HG03095 (cell line): ENCODE measurements around the gene C3AR1.
"Not testable (repeated sequence)": the region's sequence is repeated elsewhere in the genome, so short reads cannot be mapped to it uniquely, and the experiment has no call there.

Source experiments
- ATAC-seq: cut with Tn5 transposase; IDR thresholded peaks from one replicate; pipeline ENCODE4 v1.9.1; 2021; ENCODE audit warnings: moderate library complexity; ENCODE audit not compliant: unreplicated experiment

The C3AR1 gene

DNA sequence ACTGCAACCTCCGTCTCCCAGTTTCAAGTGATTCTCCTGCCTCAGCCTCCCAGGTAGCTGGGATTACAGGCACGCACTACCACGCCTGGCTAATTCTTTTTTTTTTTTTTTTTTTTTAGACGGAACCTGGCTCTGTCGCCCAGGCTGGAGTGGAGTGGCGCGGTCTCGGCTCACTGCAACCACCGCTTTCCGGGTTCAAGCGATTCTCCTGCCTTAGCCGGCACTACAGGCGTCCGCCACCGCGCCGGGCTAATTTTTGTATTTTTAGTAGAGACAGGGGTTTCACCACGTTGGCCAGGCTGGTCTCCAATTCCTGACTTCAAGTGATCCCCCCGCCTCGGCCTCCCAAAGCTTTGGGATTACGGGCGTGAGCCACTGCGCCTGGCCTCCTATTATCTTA lies 35.1 kb downstream of the C3AR1 start:
- not testable (repeated sequence) for ATAC-seq

DNA sequence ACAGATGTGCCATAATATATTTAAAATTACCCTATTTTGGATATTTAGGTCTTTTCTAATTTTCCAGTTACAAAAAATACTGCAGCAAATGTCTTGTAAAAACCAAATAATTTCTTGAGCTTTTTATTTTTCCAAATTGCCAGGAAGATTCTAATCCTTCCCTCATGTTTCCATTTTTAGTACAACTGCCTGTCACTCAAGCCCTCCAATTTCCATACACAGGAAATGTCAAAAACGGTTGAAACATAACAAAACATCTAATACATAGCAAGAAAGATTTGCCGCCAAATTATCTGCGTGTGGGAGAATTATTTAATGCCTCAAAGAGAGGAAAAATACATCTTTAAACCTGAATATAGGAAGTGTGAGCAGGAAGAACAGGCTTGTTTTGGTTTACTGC lies 36.0 kb downstream of the C3AR1 start:
- ATAC-seq, result no peak

DNA sequence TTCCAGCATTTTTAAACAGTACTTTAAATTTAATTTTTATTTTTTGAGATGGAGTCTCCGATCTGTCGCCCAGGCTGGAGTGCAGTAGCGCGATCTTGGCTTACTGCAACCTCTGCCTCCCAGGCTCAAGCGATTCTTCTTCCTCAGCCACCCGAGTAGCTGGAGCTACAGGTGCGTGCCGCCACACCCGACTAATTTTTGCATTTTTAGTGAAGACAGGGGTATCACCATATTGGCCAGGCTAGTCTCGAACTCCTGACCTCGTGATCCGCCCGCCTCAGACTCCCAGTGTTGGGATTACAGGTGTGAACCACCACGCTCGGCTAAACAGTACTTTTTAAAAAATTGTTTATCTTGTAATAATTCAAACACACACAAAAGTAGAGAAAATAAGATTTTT lies 37.9 kb downstream of the C3AR1 start:
- no peak for ATAC-seq

DNA sequence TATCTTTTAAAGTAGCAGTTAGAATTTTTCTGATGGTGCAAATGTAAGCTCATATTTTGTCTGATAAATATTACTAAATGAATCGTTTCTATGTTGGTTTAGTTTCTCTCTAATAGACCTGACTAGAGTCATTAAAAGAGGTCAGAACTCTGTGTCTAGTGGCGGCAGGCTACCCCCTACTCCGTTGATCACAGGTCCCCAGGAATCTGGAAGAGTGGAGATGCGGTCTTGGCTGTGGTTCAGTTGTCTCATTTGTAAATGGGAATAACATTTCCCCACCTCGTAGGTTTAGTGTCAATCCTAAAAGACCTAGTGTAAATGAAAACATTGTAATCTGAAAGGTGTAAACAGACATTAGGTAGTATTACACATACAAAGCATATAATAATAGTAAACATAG lies 38.3 kb downstream of the C3AR1 start:
- ATAC-seq, result no peak

DNA sequence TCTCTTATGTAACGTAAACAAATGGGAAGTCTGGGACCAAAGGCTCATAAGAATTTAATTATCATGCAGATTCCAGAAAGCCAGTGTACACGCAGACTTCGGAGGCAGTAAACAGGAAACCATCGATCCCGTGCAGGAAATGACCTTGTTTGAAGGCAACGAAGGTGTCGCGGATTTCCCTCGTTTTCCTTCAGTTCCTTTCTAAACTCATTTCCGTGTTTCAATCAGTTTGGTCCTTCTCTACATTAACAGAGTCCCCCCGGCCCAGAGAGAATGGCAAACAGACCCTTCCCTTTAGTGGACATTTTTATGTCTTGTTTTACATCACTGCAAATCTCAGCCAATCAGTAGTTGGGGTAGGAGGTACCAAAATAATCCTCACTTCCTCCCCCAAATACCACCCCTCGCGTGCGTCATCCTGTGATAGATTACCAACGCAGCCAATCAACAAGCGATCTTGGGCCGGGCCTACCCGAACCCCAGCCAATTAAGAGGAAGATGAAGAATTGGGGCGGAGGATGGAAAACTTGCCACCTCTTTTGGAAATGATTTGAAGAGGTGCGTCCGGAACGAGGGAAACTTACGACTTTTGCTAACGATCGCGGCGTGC lies 39.8 kb downstream of the C3AR1 start:
- peak; percentile 97 for ATAC-seq

DNA sequence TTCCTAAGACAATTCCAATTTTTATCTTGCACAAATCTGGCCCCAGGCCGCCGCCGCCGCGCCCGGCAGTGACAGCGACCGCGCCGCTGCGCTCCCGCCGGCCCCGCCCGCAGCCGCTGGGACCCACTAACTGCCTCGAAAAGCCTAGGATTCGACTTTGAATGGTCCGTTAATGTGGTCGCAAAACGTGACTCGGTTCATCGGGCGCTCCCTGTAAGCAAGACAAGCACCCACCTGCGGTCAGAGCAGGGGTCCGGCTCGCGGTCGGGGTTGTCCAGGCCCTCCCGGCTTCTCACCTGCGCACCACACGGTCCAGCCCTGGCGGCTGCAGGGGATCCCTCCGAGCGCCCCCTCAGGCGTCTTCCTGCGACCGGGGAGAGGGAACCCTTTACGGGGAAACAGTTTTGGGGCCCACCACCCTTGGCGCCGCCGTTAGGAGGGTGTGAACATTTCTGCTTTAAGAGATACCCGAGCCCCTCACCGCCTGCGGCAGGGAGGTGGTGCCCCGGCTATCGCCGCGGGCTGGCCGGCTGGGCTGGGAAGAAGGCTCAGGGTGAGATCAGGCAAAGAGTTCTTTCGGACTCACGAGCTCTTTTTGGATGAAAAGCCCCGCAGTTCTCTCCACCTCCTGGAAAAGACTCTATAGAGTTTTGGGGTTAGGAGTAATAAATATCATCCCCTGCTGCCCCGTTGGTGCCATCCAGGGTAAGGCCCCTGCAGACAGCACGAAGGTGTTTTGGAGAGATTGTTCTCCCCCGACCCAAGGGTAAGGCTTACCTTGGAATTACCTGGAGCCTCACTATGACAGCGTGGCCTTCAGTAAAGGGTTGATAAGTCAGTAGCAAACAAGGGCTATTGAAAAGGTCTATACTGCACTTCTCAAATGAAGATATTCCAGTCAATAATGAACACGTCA lies 47.2 kb downstream of the C3AR1 start:
- ATAC-seq, result no peak

DNA sequence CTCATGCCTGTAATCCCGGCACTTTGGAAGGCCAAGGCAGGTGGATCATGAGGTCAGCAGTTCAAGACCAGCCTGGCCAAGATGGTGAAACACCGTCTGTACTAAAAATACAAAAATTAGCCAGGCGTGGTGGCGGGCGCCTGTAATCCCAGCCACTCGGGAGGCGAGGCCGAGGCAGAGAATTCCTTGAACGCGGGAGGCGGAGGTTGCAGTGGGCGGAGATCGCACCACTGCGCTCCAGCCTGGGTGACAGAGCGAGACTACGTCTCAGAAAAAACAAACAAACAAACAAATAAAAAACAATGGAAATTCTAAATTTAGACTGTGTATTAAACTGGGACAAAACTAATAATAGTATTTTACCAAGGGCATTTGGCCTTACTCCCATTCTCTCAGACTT lies 47.9 kb downstream of the C3AR1 start:
- not testable (repeated sequence) for ATAC-seq

DNA sequence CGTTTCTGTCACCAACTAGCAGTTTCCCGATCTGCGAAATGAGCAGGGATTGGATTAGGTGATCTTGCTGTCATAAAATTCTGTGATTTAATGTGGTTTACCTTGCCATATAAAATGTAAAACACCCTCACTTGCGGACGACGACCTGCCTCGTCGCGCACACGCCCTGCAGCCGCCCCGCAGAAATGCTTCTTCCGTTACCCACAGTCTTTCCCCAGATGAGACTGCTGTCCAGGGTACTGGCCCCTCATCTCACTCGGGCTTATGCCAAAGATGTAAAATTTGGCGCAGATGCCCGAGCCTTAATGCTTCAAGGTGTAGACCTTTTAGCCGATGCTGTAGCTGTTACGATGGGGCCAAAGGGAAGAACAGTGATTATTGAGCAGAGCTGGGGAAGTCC lies 51.3 kb downstream of the C3AR1 start:
- ATAC-seq, result no peak

DNA sequence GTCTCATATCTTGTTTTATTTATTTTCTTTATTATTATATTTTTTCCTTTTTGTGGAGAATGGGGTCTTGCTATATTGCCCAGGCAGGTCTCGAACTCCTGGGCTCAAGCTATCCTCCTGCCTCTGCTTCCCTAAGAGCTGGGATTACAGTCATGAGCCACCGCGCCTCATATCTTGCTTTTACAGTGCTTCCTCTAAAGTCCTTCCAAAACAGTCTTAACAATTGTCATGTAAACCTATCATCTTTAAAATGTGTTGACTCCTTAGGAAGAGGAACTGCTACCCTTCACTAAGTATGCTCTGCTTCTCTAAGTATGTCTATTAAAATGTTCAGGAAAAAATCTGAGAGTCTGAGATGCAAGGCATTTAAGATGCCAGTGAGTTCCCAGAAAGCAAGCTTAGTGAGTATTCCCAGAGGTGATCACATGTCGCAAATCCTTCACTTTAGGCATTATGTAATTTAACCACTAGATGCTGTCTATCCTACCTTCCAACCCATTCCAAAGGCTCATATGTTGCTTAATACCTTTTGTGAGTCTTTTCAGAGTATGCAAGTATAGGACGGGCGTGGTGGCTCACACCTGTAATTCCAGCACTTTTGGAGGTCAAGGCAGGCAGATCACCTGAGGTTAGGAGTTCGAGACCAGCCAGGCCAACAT lies 53.4 kb downstream of the C3AR1 start:
- no peak for ATAC-seq

DNA sequence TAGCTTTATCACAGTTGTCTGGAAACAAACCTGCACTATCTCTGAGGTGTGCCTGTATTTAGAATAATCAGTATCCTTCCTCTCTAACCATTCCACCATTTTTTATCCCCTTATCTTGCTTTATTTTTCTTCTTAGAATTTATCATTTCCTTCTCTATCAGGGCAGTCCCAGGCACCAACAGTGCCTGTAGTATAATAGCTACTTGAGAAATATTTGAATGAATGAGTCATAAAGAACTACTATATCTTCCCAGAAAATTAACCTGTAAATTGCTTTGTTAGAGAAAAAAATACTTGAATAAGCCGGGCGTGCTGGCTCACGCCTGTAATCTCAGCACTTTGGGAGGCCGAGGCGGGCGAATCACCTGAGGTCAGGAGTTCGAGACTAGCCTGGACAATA lies 54.8 kb downstream of the C3AR1 start:
- ATAC-seq, result no peak
